Aorta (tissue), 5 donors: ENCODE data around the gene SUSD2. TPM values are rescaled to one million over a fixed set of nuclear protein-coding genes. Genes with fewer than 3 reads are reported as not detected.

Source experiments
- ATAC-seq: fragments of 200-7000 bp; cut with Tn5 transposase; one replicate; pipeline ENCODE4 v1.9.1; 2022; ENCODE audit warnings: moderate library complexity; ENCODE audit not compliant: low FRiP score
- DNase-seq, 2 donors: peaks; one replicate each; pipeline ENCODE4 v3.0.0-alpha.2; 2020
- H3K27ac ChIP-seq, 2 donors: one replicate each; pipeline ENCODE4 v1.5.1; 2013; ENCODE audit warnings: low read length in 2 of 2, mild to moderate bottlenecking in 2 of 2, moderate library complexity in 2 of 2, control low read depth in 1 of 2, inconsistent platforms in 1 of 2, low read depth in 1 of 2
- H3K27me3 ChIP-seq, 2 donors: one replicate each; pipeline ENCODE4 v1.6.1; 2013; ENCODE audit warnings: control low read depth in 1 of 2, low read length in 1 of 2, mild to moderate bottlenecking in 1 of 2, moderate library complexity in 1 of 2; ENCODE audit not compliant: insufficient read depth in 2 of 2, control insufficient read depth in 1 of 2
- H3K36me3 ChIP-seq, 2 donors: one replicate each; pipeline ENCODE4 v1.6.1; 2013; ENCODE audit warnings: control low read depth in 1 of 2, low read length in 1 of 2, mild to moderate bottlenecking in 1 of 2; ENCODE audit not compliant: insufficient read depth in 2 of 2, control insufficient read depth in 1 of 2
- H3K4me1 ChIP-seq, 2 donors: one replicate each; pipeline ENCODE4 v1.6.1; 2013; ENCODE audit warnings: low read length in 2 of 2, control low read depth in 1 of 2, mild to moderate bottlenecking in 1 of 2, moderate library complexity in 1 of 2; ENCODE audit not compliant: insufficient read depth in 2 of 2, control insufficient read depth in 1 of 2
- H3K4me3 ChIP-seq, 2 donors: one replicate each; pipeline ENCODE4 v1.5.1; 2013; ENCODE audit warnings: low read length in 2 of 2, control low read depth in 1 of 2, mild to moderate bottlenecking in 1 of 2
- H3K9me3 ChIP-seq: one replicate; pipeline ENCODE4 v1.6.1; 2013; ENCODE audit warnings: mild to moderate bottlenecking, low read length; ENCODE audit not compliant: control insufficient read depth
- WGBS, 2 donors: extraction: QIAGEN DNeasy Blood & Tissue Kit; methylation state at CpG; one replicate each; pipeline ENCODE4 v1.1.7; 2013; 5-methylcytosine and 5-hydroxymethylcytosine counted together
- intact Hi-C, 2 donors: fragments of 100-400 bp; cut with DNase I; formaldehyde crosslinking; loops; one replicate each; pipeline versions ENCODE4 v1.14.2 to v1.15.0; 2022
- polyA plus RNA-seq, 2 donors: library from polyadenylated mRNA; stranded (reverse); fragments of 200-250 nt; gene quantifications; one replicate each; pipeline ENCODE4 v1.2.3, GENCODE V29; 2013
- total RNA-seq, 2 donors: library from RNA; stranded (reverse); fragmentation: NEBNext Ultra II Directional; extraction: Animal tissue kit (Norgen Biotek cat#: 25700); gene quantifications; one replicate each; pipeline ENCODE4 v1.2.1, GENCODE V29; 2021
- donor health status: healthy with polysubstance abuse.
- donor health status: Bipolar disorder and iron deficiency.
- donor health status: DM: no; HTN: no; CAD: no.
- donor health status: DM: no; HTN: no; CAD: no.
- donor health status: DM: yes; HTN: yes; CAD: no.

SUSD2 gene
- total and polyA plus RNA-seq, 4 donors, result 7.1 to 79.5 (median 13.1) TPM

GRCh38 chr22:24141586-24141985 lies 39.7 kb upstream of the SUSD2 start:
- DNase-seq (no peak), ATAC-seq (no peak)
- 93 to 98% methylated on average over 2 of the region's 2 CpGs for WGBS, 2 donors
- Histone ChIP-seq H3K9me3 (no peaks in the 10 kb centered on the region), H3K36me3 (no peaks in the 10 kb centered on the region), H3K4me3 (no peak overlapping the region), H3K27me3 (no peaks in the 10 kb centered on the region), H3K4me1 (peaks cover 0 to 3% of the 10 kb centered on the region in 2 donors), H3K27ac (peak overlapping the region; percentile 20 to 84)
- intact Hi-C loops, result no loop called here

GRCh38 chr22:24142241-24142640 lies 39.0 kb upstream of the SUSD2 start:
- H3K27ac ChIP-seq, result peak overlapping the region; percentile 20 to 84
- H3K4me3 ChIP-seq, result no peak overlapping the region
- H3K9me3 ChIP-seq, result no peaks in the 10 kb centered on the region
- H3K36me3 ChIP-seq, result no peaks in the 10 kb centered on the region
- 72 to 75% methylated on average over 2 of the region's 2 CpGs for WGBS, 2 donors
- ATAC-seq (no peak), DNase-seq (no peak)
- peaks cover 0 to 3% of the 10 kb centered on the region in 2 donors for H3K4me1 ChIP-seq
- H3K27me3 ChIP-seq, result no peaks in the 10 kb centered on the region
- intact Hi-C loops, result no loop called here

- Histone ChIP-seq H3K36me3 (no peaks in the 10 kb centered on the region), H3K4me1 (peaks cover 2 to 6% of the 10 kb centered on the region in 2 donors), H3K27ac (peak overlapping the region in 1 of 2 donors; percentile 23)
Observed at GRCh38 chr22:24142831-24143230, 38.5 kb upstream of the SUSD2 start.

GRCh38 chr22:24144056-24144777 lies 37.1 kb upstream of the SUSD2 start:
- no peaks in the 10 kb centered on the region for H3K36me3 ChIP-seq
- intact Hi-C loops, result no loop called here
- DNase-seq, result no peak

More at GRCh38 chr22:24142831-24143230, 38.5 kb upstream of the SUSD2 start:
- DNase-seq (no peak), ATAC-seq (no peak)
- no peak overlapping the region for H3K4me3 ChIP-seq
- no peaks in the 10 kb centered on the region for H3K27me3 ChIP-seq
- 92 to 94% methylated on average over 3 of the region's 3 CpGs for WGBS, 2 donors
- intact Hi-C loops, result no loop called here
- no peaks in the 10 kb centered on the region for H3K9me3 ChIP-seq

GRCh38 chr22:24144778-24145085 lies 36.6 kb upstream of the SUSD2 start:
- no peak for ATAC-seq
- H3K36me3 ChIP-seq, result no peaks in the 10 kb centered on the region
- DNase-seq, result no peak
- H3K27ac ChIP-seq, result no peak overlapping the region
- H3K27me3 ChIP-seq, result no peaks in the 10 kb centered on the region
- 69 to 88% methylated on average over 2 of the region's 2 CpGs for WGBS, 2 donors
- H3K4me1 ChIP-seq, result peaks cover 5 to 11% of the 10 kb centered on the region in 2 donors
- H3K4me3 ChIP-seq, result no peak overlapping the region
- H3K9me3 ChIP-seq, result no peaks in the 10 kb centered on the region
- intact Hi-C loops, result loop anchor here in 1 of 2 donors (5.0 kb wide), 1 partner anchor 37 kb away; no protein-coding TSS in a partner anchor

More at GRCh38 chr22:24144056-24144777, 37.1 kb upstream of the SUSD2 start:
- Histone ChIP-seq H3K4me3 (no peak overlapping the region), H3K27me3 (no peaks in the 10 kb centered on the region), H3K4me1 (peaks cover 5 to 11% of the 10 kb centered on the region in 2 donors), H3K27ac (peak overlapping the region in 1 of 2 donors; percentile 13), H3K9me3 (no peaks in the 10 kb centered on the region)
- ATAC-seq, result no peak
- WGBS, 2 donors, result 60 to 70% methylated on average over 1 of the region's 1 CpG

GRCh38 chr22:24145446-24146193 lies 35.7 kb upstream of the SUSD2 start:
- peak; percentile 1 for ATAC-seq
- Histone ChIP-seq H3K4me1 (peaks cover 5 to 11% of the 10 kb centered on the region in 2 donors), H3K27ac (peak overlapping the region; percentile 14 to 84), H3K4me3 (no peak overlapping the region), H3K27me3 (no peaks in the 10 kb centered on the region), H3K9me3 (no peaks in the 10 kb centered on the region), H3K36me3 (no peaks in the 10 kb centered on the region)
- WGBS, 2 donors, result 79 to 83% methylated on average over 9 of the region's 9 CpGs
- intact Hi-C loops, result loop anchor here in 1 of 2 donors (5.0 kb wide), 1 partner anchor 38 kb away; no protein-coding TSS in a partner anchor
- no peak for DNase-seq

GRCh38 chr22:24146194-24146616 lies 35.1 kb upstream of the SUSD2 start:
- intact Hi-C loops, result loop anchor here in 1 of 2 donors (5.0 kb wide), 1 partner anchor 39 kb away; no protein-coding TSS in a partner anchor
- peak in 1 of 2 donors; percentile 66 for DNase-seq
- H3K9me3 ChIP-seq, result no peaks in the 10 kb centered on the region

GRCh38 chr22:24146791-24147353 lies 34.4 kb upstream of the SUSD2 start:
- Histone ChIP-seq H3K9me3 (no peaks in the 10 kb centered on the region), H3K36me3 (no peaks in the 10 kb centered on the region), H3K27me3 (no peaks in the 10 kb centered on the region), H3K4me1 (peaks cover 5 to 11% of the 10 kb centered on the region in 2 donors), H3K27ac (peak overlapping the region in 1 of 2 donors; percentile 96), H3K4me3 (no peak overlapping the region)
- DNase-seq (peak in 1 of 2 donors; percentile 74), ATAC-seq (peak; percentile 75)
- intact Hi-C loops, result loop anchor here in 1 of 2 donors (5.0 kb wide), 1 partner anchor 40 kb away; no protein-coding TSS in a partner anchor
- WGBS, 2 donors, result 5 to 6% methylated on average over 4 of the region's 4 CpGs

More at GRCh38 chr22:24146194-24146616, 35.1 kb upstream of the SUSD2 start:
- no peaks in the 10 kb centered on the region for H3K36me3 ChIP-seq
- peak; percentile 76 for ATAC-seq
- WGBS, 2 donors, result 0 to 1% methylated on average over 4 of the region's 4 CpGs
- H3K27me3 ChIP-seq, result no peaks in the 10 kb centered on the region
- H3K4me3 ChIP-seq, result no peak overlapping the region
- peak overlapping the region; percentile 51 to 96 for H3K27ac ChIP-seq
- peaks cover 5 to 11% of the 10 kb centered on the region in 2 donors for H3K4me1 ChIP-seq
